Spleen (tissue), 7 donors: ENCODE results near the gene PRORP.

Experiments
- POLR2A ChIP-seq, 3 donors: fragments of 450-650 bp; IDR thresholded peaks; one replicate each; pipeline ENCODE4 v1.5.1; 2017; ENCODE audit warnings: antibody characterized with exemption in 3 of 3, mild to moderate bottlenecking in 1 of 3
- POLR2AphosphoS5 ChIP-seq, 3 donors: sonication (generic); formaldehyde crosslinking; IDR thresholded peaks; one replicate each; pipeline ENCODE4 v1.5.1; 2017; ENCODE audit warnings: antibody characterized with exemption in 3 of 3
- TF ChIP-seq, protein P1 (sequence below), 11 experiments: fragments of 200-600 bp in 7 of 11; fragments of 450-650 bp in 4 of 11; sonication (generic) in 4 of 11; IDR thresholded peaks in 8 of 11; conservative IDR thresholded peaks in 3 of 11; 1 replicate in 7 of 11; 2 replicates in 4 of 11; pipeline versions ENCODE4 v1.4.0 to v1.8.0; 2016 to 2021; ENCODE audit warnings: antibody characterized with exemption in 11 of 11, inconsistent platforms in 4 of 11, mild to moderate bottlenecking in 1 of 11
- donor health status: DM: no; HTN: no; CAD: no; lungs with moderate emphysema.
- donor health status: DM: no; HTN: no; CAD: no.
- donor health status: DM: no; HTN: no; CAD: no.

DNA sequence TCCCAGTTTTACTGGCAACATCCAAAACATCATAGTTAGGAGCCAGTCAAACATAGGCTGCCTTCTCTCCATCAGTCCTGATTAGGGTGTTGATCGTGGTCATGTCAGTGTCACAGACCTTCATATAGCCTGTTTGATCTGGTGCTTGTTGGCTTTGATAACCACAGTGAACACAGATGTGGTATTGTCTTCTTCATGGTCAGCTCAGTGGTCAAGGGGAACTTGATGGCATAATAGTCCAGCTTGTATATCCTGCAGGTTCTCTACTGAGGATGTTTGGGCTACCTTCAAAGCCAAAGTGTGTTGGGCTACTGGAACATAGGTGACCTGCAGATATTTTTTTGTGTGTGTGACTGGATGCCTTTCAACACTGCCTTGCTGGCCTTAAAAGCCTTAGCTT, 21.7 kb downstream of the PRORP start:
- TF ChIP-seq, protein P1, sequence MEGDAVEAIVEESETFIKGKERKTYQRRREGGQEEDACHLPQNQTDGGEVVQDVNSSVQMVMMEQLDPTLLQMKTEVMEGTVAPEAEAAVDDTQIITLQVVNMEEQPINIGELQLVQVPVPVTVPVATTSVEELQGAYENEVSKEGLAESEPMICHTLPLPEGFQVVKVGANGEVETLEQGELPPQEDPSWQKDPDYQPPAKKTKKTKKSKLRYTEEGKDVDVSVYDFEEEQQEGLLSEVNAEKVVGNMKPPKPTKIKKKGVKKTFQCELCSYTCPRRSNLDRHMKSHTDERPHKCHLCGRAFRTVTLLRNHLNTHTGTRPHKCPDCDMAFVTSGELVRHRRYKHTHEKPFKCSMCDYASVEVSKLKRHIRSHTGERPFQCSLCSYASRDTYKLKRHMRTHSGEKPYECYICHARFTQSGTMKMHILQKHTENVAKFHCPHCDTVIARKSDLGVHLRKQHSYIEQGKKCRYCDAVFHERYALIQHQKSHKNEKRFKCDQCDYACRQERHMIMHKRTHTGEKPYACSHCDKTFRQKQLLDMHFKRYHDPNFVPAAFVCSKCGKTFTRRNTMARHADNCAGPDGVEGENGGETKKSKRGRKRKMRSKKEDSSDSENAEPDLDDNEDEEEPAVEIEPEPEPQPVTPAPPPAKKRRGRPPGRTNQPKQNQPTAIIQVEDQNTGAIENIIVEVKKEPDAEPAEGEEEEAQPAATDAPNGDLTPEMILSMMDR (IDR thresholded peaks at IDR 0.05 in 8 of 11, conservative IDR thresholded peaks at IDR 0.05 in 3 of 11), result no peak
- no peak for TF ChIP-seq POLR2A (IDR thresholded peaks at IDR 0.05)
- no peak for TF ChIP-seq POLR2AphosphoS5 (IDR thresholded peaks at IDR 0.05)
